NB4 (cell line): ENCODE results near the gene DRC7.
"Not testable (repeated sequence)": the region's sequence is repeated elsewhere in the genome, so short reads cannot be mapped to it uniquely, and the experiment has no call there.

Experiments used
- DNase-seq: peaks from one replicate; pipeline ENCODE4 v3.0.0; 2010; ENCODE audit warnings: low read depth
- H3K4me3 ChIP-seq: one replicate; pipeline ENCODE4 v1.5.1; 2011; ENCODE audit warnings: mild to moderate bottlenecking, low read depth, low read length, moderate library complexity
- MYC ChIP-seq: IDR thresholded peaks from 2 replicates; pipeline ENCODE4 v1.6.1; 2011; ENCODE audit warnings: low read depth, low read length
- POLR2A ChIP-seq: IDR thresholded peaks from 2 replicates; pipeline ENCODE4 v1.6.1; 2011; ENCODE audit warnings: mild to moderate bottlenecking; ENCODE audit not compliant: insufficient read length; ENCODE audit errors: extremely low read depth
- TF ChIP-seq, protein P1 (sequence below): IDR thresholded peaks from 2 replicates; pipeline ENCODE4 v1.6.1; 2011; ENCODE audit warnings: low read depth, low read length
- TF ChIP-seq, protein P2 (sequence below): IDR thresholded peaks from one replicate; pipeline ENCODE4 v1.5.1; 2012; ENCODE audit warnings: low read depth, low read length

DRC7 gene

DNA sequence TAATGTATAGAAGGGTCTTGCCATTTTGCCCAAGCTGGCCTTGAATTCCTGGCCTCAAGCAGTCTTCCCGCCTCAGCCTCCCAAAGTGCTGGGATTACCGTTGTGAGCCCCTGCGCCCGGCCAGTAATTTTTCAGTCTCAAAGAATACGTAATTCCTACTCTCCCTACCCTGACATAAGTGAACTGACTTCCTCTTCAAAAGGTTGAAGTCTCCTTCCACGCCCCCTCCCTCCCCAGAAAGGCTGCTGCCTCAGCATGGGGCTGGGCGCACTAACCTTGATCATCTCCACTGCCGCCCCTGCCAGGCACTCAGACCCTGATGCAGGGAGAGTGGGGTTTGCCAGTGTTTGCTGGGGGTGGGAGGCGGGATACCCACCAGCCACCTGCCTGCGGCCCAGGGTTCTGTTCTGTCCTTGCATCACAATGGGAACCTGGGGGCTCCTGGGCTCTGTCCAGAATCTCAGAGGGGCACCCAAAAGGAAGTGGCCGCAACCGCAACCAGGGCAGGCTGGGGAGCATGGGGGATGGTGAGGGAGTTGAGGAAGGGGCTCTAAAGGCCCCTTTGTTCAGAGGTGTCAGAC lies 80.2 kb downstream of the DRC7 start:
- no peak overlapping the region for H3K4me3 ChIP-seq
- no peak for DNase-seq
- TF ChIP-seq, protein P1, sequence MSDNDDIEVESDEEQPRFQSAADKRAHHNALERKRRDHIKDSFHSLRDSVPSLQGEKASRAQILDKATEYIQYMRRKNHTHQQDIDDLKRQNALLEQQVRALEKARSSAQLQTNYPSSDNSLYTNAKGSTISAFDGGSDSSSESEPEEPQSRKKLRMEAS, result no peak
- no peak for TF ChIP-seq POLR2A
- TF ChIP-seq MYC, result no peak
- TF ChIP-seq, protein P2, sequence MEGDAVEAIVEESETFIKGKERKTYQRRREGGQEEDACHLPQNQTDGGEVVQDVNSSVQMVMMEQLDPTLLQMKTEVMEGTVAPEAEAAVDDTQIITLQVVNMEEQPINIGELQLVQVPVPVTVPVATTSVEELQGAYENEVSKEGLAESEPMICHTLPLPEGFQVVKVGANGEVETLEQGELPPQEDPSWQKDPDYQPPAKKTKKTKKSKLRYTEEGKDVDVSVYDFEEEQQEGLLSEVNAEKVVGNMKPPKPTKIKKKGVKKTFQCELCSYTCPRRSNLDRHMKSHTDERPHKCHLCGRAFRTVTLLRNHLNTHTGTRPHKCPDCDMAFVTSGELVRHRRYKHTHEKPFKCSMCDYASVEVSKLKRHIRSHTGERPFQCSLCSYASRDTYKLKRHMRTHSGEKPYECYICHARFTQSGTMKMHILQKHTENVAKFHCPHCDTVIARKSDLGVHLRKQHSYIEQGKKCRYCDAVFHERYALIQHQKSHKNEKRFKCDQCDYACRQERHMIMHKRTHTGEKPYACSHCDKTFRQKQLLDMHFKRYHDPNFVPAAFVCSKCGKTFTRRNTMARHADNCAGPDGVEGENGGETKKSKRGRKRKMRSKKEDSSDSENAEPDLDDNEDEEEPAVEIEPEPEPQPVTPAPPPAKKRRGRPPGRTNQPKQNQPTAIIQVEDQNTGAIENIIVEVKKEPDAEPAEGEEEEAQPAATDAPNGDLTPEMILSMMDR, result no peak

DNA sequence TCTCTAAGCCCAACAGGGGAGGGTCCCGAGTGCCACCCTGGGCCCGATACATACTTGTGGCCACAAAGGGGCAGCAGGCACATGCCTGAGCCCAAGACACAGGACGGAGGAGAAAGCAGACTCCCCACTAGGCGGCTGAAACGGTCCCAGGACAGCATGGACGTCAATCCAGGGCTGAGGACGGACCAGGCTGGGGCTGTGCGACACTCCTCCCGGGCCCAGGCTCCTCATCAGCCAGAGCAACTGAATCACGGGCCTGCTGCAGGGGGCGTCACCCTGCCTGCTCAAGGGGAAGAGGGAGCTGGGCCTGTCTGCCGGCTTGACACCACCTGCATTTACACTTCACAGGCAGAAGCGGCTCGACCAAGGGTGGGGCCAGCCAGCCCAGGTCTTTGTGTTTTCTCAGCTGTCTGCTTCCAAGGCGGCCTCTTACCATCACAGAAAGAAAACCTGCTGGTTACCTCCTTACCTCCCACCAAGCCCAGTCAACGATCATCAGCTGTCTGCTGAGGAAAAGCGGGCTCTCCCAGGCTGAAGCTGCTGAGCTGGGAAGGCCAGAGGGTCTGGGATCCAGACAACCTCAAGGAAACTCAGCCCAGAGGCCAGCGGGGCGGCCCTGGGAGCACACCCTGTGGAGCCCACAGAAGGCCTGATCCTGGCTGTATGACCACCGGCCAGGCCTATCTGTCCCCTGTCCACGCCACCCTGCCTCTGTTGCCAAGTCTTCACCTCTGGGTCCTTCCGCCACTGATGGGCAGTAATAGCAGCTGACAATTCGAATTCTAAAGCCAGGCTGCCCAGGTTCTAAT lies 81.3 kb downstream of the DRC7 start:
- TF ChIP-seq POLR2A (no peak), MYC (no peak)
- TF ChIP-seq, protein P2, result no peak
- TF ChIP-seq, protein P1, result no peak
- peak; percentile 41 for DNase-seq
- no peak overlapping the region for H3K4me3 ChIP-seq

DNA sequence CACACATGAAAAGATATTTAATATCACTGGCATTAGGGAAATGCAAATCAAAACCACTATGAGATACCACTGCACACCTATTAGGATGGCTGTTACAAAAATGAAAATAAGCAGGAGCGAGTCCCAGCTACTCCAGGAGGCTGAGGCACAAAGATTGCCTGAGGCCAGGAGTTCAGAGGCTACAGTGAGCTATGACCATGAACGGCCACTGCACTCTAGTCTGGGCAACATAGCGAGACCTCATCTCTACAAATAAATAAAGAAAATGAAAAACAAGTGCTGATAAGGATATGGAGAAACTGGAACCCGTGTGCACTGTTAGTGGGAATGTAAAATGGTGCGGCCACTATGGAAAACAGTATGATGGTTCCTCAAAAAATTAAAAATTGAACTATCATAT lies 84.1 kb downstream of the DRC7 start:
- TF ChIP-seq, protein P1, result no peak
- TF ChIP-seq POLR2A (no peak), MYC (no peak)
- TF ChIP-seq, protein P2, result no peak
- H3K4me3 ChIP-seq, result no peak overlapping the region
- no peak for DNase-seq

DNA sequence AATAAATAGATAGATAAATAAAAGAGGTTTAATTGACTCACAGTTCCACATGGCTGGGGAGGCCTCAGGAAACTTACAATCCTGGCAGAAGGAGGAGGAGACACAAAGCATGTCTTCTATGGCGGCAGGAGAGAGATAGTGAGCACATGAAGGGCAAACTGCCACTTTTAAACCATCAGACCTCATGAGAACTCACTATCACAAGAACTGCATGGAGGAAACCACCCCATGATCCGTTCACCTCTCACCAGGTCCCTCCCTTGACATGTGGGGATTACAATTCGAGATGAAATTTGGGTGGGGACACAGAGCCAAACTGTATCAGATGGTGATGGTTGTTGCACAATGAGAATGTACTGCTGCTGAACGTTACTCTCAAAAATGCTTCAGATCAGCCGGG lies 85.2 kb downstream of the DRC7 start:
- not testable (repeated sequence) for DNase-seq, H3K4me3 ChIP-seq

DNA sequence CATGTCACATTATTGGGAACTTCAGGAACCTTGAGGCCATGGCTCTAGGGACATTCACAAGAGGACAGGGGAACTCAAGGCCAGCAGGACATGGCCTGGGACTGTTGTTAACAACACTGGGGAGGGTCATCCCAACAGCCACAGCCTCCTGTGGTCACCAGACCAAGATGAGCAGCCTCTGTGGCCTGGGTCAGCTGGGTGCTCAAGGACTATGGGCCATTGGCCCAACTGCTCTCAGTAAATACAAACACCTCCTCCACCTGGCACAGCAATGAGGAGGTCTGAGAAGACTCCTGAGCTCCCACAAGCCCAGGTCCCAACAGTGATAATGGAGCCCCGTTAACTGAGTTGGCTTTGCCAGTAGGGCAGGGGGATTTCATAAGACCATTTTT lies 86.7 kb downstream of the DRC7 start:
- H3K4me3 ChIP-seq, result no peak overlapping the region
- TF ChIP-seq, protein P1, result no peak
- no peak for TF ChIP-seq POLR2A
- TF ChIP-seq, protein P2, result no peak
- no peak for TF ChIP-seq MYC
- no peak for DNase-seq
